ENCODE measurements around the gene IMMP2L. TPM values are rescaled to one million over a fixed set of nuclear protein-coding genes. Genes with fewer than 3 reads are reported as not detected.
"Not testable (repeated sequence)": the region's sequence is repeated elsewhere in the genome, so short reads cannot be mapped to it uniquely, and the experiment has no call there.

The IMMP2L gene
- total and polyA plus RNA-seq, 2 of the 8 experiments (the other 6 are each of a cell fraction or from before 2014, with no cell fraction given): 2.3 to 10.1 TPM

DNA sequence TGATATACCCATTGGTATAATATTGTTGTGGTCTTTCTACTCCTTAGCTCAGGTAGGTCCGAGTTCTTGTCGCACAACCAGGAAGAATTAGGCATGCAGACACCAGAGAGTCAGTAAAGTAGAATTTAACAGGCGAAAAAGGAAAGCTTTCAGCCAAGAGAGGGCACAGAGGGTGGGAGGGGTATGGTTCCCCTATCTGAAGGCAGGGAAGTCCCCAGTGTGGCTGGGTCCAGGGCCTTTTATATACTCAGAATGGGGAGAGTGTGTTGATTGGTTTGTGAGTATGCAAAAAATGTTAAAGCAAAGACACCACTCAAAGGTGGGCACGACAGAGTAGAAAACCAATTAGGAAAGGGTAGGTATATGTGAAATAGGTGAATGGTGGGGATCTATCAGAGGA, 53.9 kb downstream of the IMMP2L start:
- FAIRE-seq (no peak), DNase-seq (ENCODE audit: low read depth in 1 of 2, low spot score in 2 of 2) (no peak)
- no peaks in the 10 kb centered on the region for H3K36me3 ChIP-seq (ENCODE audit: control insufficient read depth in 2 of 4, insufficient read depth in 4 of 4, low read length in 3 of 4)
- no peaks in the 10 kb centered on the region for H3K23me2 ChIP-seq (ENCODE audit: low read depth, low read length)
- no peaks in the 10 kb centered on the region for H3K79me2 ChIP-seq (ENCODE audit: control insufficient read depth in 1 of 2, insufficient read depth in 2 of 2, low read length in 2 of 2)
- 82% methylated on average over 4 of the region's 4 CpGs; no CpG with 5 or more reads in 1 of the 2 experiments for WGBS, 2 experiments (ENCODE audit: extremely low coverage in 1 of 2, insufficient coverage in 1 of 2, insufficient read length in 1 of 2, insufficient replicate concordance in 2 of 2, low coverage in 1 of 2, low lambda C conversion rate in 2 of 2, missing lambda C conversion rate in 1 of 2)
- TF ChIP-seq HDAC2 (IDR thresholded peaks at IDR 0.05; ENCODE audit: borderline replicate concordance in 1 of 2, low read depth in 2 of 2, low read length in 2 of 2): no peak
- no peak overlapping the region for H3K27ac ChIP-seq (ENCODE audit: low read depth, low read length)
- POLR2A ChIA-PET (ENCODE audit: partially characterized antibody): interaction anchor here (1.1 kb wide), 1 partner anchor 30 kb away, joined by 3 read pairs; no protein-coding TSS in a partner anchor
- no peak overlapping the region for H3K4ac ChIP-seq (replicated peaks; ENCODE audit: insufficient read length, low read depth, low read length)
- no peak overlapping the region for H2AFZ ChIP-seq (ENCODE audit: low read length)
- no peak overlapping the region for H4K8ac ChIP-seq (ENCODE audit: extremely low read depth, insufficient read depth, low read length)
- H3K14ac ChIP-seq (ENCODE audit: insufficient read length): no peak overlapping the region
- no peak overlapping the region for H4K91ac ChIP-seq (replicated peaks; ENCODE audit: insufficient read length, low read length)
- H3K18ac ChIP-seq (ENCODE audit: extremely low read depth, low read length): no peak overlapping the region
- H3K4me1 ChIP-seq (replicated peaks in 1 of 4; ENCODE audit: control insufficient read depth in 3 of 4, insufficient read depth in 4 of 4, low read length in 3 of 4): no peaks in the 10 kb centered on the region; a peak in 1 of 7 replicates
- H3K79me1 ChIP-seq (ENCODE audit: low read depth, low read length): no peaks in the 10 kb centered on the region
- no peak overlapping the region for H2AK5ac ChIP-seq (ENCODE audit: low read depth, low read length)
- no peak overlapping the region for H3K4me2 ChIP-seq (ENCODE audit: insufficient read depth in 1 of 2, low read depth in 2 of 2, low read length in 2 of 2)
- H2BK15ac ChIP-seq (ENCODE audit: low read length): no peak overlapping the region
- no peak overlapping the region for H3K23ac ChIP-seq (ENCODE audit: insufficient read length)
- H3K27me3 ChIP-seq (replicated peaks in 1 of 4; ENCODE audit: control insufficient read depth in 3 of 4, extremely low read depth in 1 of 4, insufficient read depth in 3 of 4, low read length in 3 of 4): no peaks in the 10 kb centered on the region
- no peak overlapping the region for H2BK120ac ChIP-seq (replicated peaks; ENCODE audit: low read depth, low read length)
- H3K4me3 ChIP-seq (ENCODE audit: extremely low read depth in 1 of 4, insufficient read depth in 2 of 4, low read depth in 3 of 4, low read length in 4 of 4): no peak overlapping the region
- H3K9ac ChIP-seq (replicated peaks in 1 of 4; ENCODE audit: extremely low read depth in 1 of 4, low read depth in 3 of 4, low read length in 3 of 4): no peak overlapping the region
- no peak overlapping the region for H4K5ac ChIP-seq (ENCODE audit: insufficient read length, low read depth, low read length)
- CTCF ChIA-PET (ENCODE audit: partially characterized antibody): interaction anchor here (0.6 to 1.8 kb wide), 4 partner anchors 10 to 224 kb away, joined by 3 to 4 read pairs (median 4); no protein-coding TSS in a partner anchor
- H3K56ac ChIP-seq (replicated peaks; ENCODE audit: insufficient read length, low read depth, low read length): no peak overlapping the region
- no peaks in the 10 kb centered on the region for H3K9me3 ChIP-seq (ENCODE audit: insufficient read depth in 2 of 2, low read depth in 1 of 2, low read length in 1 of 2)
- H4K20me1 ChIP-seq (replicated peaks in 1 of 2; ENCODE audit: control insufficient read depth in 1 of 2, insufficient read depth in 2 of 2, low read length in 2 of 2): no peaks in the 10 kb centered on the region
- no peak overlapping the region for H2BK12ac ChIP-seq (ENCODE audit: low read depth, low read length)
- no peak overlapping the region for H2BK5ac ChIP-seq (ENCODE audit: low read depth, low read length)
- H2BK20ac ChIP-seq (ENCODE audit: low read length): no peak overlapping the region

DNA sequence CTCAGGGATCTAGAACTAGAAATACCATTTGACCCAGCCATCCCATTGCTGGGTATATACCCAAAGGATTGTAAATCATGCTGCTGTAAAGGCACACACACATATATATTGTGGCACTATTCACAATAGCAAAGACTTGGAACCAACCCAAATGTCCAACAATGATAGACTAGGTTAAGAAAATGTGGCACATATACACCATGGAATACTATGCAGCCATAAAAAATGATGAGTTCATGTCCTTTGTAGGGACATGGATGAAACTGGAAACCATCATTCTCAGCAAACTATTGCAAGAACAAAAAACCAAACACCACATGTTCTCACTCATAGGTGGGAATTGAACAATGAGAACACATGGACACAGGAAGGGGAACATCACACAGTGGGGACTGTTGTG, 56.9 kb downstream of the IMMP2L start:
- H3K9ac ChIP-seq (replicated peaks in 1 of 4; ENCODE audit: extremely low read depth in 1 of 4, low read depth in 3 of 4, low read length in 3 of 4); H2BK20ac ChIP-seq (ENCODE audit: low read length); H3K4me3 ChIP-seq (ENCODE audit: extremely low read depth in 1 of 4, insufficient read depth in 2 of 4, low read depth in 3 of 4, low read length in 4 of 4); H3K4ac ChIP-seq (replicated peaks; ENCODE audit: insufficient read length, low read depth, low read length); H2BK12ac ChIP-seq (ENCODE audit: low read depth, low read length); H3K23ac ChIP-seq (ENCODE audit: insufficient read length); H3K23me2 ChIP-seq (ENCODE audit: low read depth, low read length); H3K56ac ChIP-seq (replicated peaks; ENCODE audit: insufficient read length, low read depth, low read length); H3K4me2 ChIP-seq (ENCODE audit: insufficient read depth in 1 of 2, low read depth in 2 of 2, low read length in 2 of 2); CTCF ChIA-PET (ENCODE audit: partially characterized antibody); H4K8ac ChIP-seq (ENCODE audit: extremely low read depth, insufficient read depth, low read length); H3K9me3 ChIP-seq (ENCODE audit: insufficient read depth in 2 of 2, low read depth in 1 of 2, low read length in 1 of 2); POLR2A ChIA-PET (ENCODE audit: partially characterized antibody); H3K14ac ChIP-seq (ENCODE audit: insufficient read length); H2BK120ac ChIP-seq (replicated peaks; ENCODE audit: low read depth, low read length); H3K27ac ChIP-seq (ENCODE audit: low read depth, low read length); H2AK5ac ChIP-seq (ENCODE audit: low read depth, low read length); H3K18ac ChIP-seq (ENCODE audit: extremely low read depth, low read length); H3K79me1 ChIP-seq (ENCODE audit: low read depth, low read length); H2AFZ ChIP-seq (ENCODE audit: low read length); H3K27me3 ChIP-seq (replicated peaks in 1 of 4; ENCODE audit: control insufficient read depth in 3 of 4, extremely low read depth in 1 of 4, insufficient read depth in 3 of 4, low read length in 3 of 4); H2BK15ac ChIP-seq (ENCODE audit: low read length); H4K5ac ChIP-seq (ENCODE audit: insufficient read length, low read depth, low read length); DNase-seq (ENCODE audit: low read depth in 1 of 2, low spot score in 2 of 2); H4K91ac ChIP-seq (replicated peaks; ENCODE audit: insufficient read length, low read length); H2BK5ac ChIP-seq (ENCODE audit: low read depth, low read length); H3K79me2 ChIP-seq (ENCODE audit: control insufficient read depth in 1 of 2, insufficient read depth in 2 of 2, low read length in 2 of 2); H4K20me1 ChIP-seq (replicated peaks in 1 of 2; ENCODE audit: control insufficient read depth in 1 of 2, insufficient read depth in 2 of 2, low read length in 2 of 2); H3K4me1 ChIP-seq (replicated peaks in 1 of 4; ENCODE audit: control insufficient read depth in 3 of 4, insufficient read depth in 4 of 4, low read length in 3 of 4); H3K36me3 ChIP-seq (ENCODE audit: control insufficient read depth in 2 of 4, insufficient read depth in 4 of 4, low read length in 3 of 4); FAIRE-seq: not testable (repeated sequence)

All from H1 (cell line).